Measurements from ENCODE around the gene ZNF652.
A peak's percentile ranks its signal among the peaks of the same experiment; 100 is the strongest.

DNA sequence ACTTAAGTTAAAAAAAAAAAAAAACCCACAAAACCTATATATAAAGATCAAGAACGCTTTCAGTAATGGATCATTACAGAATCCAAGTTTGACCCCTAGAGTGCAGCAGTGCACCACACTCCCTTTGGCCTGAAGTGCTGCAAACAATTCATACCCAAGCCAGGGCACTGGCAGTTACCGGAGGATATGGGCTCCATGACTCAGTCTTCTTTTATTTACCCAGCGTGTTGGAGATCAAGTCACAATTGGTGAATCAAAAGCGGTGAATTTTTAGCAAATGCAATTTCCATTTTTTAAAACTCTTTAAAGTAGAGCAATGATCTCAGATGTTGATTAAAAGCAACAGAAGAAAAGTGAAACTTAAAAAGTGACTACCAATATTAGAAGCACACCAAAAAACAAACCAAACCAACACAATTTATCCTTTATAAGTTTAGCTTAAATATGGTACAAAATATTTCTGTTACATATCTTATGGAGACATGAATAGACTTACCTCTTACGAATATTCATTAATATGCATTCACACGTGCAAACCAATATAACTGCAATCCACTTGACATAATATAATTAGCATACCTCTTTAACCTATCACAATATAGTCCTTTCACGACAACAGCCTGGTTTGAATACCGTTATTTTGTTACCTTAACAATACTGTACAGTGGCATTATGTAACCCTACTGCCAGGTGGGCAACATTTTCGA lies 46.3 kb downstream of the ZNF652 start:
- TF ChIP-seq, protein P1, sequence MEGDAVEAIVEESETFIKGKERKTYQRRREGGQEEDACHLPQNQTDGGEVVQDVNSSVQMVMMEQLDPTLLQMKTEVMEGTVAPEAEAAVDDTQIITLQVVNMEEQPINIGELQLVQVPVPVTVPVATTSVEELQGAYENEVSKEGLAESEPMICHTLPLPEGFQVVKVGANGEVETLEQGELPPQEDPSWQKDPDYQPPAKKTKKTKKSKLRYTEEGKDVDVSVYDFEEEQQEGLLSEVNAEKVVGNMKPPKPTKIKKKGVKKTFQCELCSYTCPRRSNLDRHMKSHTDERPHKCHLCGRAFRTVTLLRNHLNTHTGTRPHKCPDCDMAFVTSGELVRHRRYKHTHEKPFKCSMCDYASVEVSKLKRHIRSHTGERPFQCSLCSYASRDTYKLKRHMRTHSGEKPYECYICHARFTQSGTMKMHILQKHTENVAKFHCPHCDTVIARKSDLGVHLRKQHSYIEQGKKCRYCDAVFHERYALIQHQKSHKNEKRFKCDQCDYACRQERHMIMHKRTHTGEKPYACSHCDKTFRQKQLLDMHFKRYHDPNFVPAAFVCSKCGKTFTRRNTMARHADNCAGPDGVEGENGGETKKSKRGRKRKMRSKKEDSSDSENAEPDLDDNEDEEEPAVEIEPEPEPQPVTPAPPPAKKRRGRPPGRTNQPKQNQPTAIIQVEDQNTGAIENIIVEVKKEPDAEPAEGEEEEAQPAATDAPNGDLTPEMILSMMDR (IDR thresholded peaks at IDR 0.05), result peak; percentile 57 to 73 (median 64)
- no peak for TF ChIP-seq POLR2A (IDR thresholded peaks at IDR 0.05)

Measured in vagina (tissue), 2 donors.